ENCODE results near the gene PTPN3. TPM values are rescaled to one million over a fixed set of nuclear protein-coding genes. Genes with fewer than 3 reads are reported as not detected.

PTPN3 gene
- total and polyA plus RNA-seq, 9 of the 15 experiments (the other 6 are each of a cell fraction or from before 2014, with no cell fraction given): 0.02 TPM; not detected in 8

GRCh38 chr9:109496841-109497225 is 1.3 kb downstream of the PTPN3 start (continued):
- TF ChIP-seq ZNF408 (CRISPR knock-in tag; IDR thresholded peaks at IDR 0.05; ENCODE audit: low read depth): no peak
- TF ChIP-seq ZKSCAN3 (CRISPR knock-in tag; IDR thresholded peaks at IDR 0.05): no peak
- TF ChIP-seq, protein P1, sequence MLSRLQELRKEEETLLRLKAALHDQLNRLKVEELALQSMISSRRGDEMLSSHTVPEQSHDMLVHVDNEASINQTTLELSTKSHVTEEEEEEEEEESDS (CRISPR knock-in tag; IDR thresholded peaks at IDR 0.05): no peak
- TF ChIP-seq PTBP1 (IDR thresholded peaks at IDR 0.05; ENCODE audit: low read depth, low read length): no peak
- TF ChIP-seq, protein P2, sequence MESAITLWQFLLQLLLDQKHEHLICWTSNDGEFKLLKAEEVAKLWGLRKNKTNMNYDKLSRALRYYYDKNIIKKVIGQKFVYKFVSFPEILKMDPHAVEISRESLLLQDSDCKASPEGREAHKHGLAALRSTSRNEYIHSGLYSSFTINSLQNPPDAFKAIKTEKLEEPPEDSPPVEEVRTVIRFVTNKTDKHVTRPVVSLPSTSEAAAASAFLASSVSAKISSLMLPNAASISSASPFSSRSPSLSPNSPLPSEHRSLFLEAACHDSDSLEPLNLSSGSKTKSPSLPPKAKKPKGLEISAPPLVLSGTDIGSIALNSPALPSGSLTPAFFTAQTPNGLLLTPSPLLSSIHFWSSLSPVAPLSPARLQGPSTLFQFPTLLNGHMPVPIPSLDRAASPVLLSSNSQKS (CRISPR knock-in tag; IDR thresholded peaks at IDR 0.05): no peak
- TF ChIP-seq FOS (IDR thresholded peaks at IDR 0.05; ENCODE audit: extremely low read depth, insufficient read length): no peak
- TF ChIP-seq CREBBP (IDR thresholded peaks at IDR 0.05; ENCODE audit: low read depth, low read length): no peak
- no peak for TF ChIP-seq DMBX1 (CRISPR knock-in tag; IDR thresholded peaks at IDR 0.05; ENCODE audit: borderline replicate concordance)
- TF ChIP-seq RAD51 (IDR thresholded peaks at IDR 0.05; ENCODE audit: borderline replicate concordance, low read depth): no peak
- TF ChIP-seq, protein P3, sequence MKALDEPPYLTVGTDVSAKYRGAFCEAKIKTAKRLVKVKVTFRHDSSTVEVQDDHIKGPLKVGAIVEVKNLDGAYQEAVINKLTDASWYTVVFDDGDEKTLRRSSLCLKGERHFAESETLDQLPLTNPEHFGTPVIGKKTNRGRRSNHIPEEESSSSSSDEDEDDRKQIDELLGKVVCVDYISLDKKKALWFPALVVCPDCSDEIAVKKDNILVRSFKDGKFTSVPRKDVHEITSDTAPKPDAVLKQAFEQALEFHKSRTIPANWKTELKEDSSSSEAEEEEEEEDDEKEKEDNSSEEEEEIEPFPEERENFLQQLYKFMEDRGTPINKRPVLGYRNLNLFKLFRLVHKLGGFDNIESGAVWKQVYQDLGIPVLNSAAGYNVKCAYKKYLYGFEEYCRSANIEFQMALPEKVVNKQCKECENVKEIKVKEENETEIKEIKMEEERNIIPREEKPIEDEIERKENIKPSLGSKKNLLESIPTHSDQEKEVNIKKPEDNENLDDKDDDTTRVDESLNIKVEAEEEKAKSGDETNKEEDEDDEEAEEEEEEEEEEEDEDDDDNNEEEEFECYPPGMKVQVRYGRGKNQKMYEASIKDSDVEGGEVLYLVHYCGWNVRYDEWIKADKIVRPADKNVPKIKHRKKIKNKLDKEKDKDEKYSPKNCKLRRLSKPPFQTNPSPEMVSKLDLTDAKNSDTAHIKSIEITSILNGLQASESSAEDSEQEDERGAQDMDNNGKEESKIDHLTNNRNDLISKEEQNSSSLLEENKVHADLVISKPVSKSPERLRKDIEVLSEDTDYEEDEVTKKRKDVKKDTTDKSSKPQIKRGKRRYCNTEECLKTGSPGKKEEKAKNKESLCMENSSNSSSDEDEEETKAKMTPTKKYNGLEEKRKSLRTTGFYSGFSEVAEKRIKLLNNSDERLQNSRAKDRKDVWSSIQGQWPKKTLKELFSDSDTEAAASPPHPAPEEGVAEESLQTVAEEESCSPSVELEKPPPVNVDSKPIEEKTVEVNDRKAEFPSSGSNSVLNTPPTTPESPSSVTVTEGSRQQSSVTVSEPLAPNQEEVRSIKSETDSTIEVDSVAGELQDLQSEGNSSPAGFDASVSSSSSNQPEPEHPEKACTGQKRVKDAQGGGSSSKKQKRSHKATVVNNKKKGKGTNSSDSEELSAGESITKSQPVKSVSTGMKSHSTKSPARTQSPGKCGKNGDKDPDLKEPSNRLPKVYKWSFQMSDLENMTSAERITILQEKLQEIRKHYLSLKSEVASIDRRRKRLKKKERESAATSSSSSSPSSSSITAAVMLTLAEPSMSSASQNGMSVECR (CRISPR knock-in tag; IDR thresholded peaks at IDR 0.05): no peak
- no peak for TF ChIP-seq MCM3 (IDR thresholded peaks at IDR 0.05)
